ENCODE measurements around the gene EHBP1L1.

DNA sequence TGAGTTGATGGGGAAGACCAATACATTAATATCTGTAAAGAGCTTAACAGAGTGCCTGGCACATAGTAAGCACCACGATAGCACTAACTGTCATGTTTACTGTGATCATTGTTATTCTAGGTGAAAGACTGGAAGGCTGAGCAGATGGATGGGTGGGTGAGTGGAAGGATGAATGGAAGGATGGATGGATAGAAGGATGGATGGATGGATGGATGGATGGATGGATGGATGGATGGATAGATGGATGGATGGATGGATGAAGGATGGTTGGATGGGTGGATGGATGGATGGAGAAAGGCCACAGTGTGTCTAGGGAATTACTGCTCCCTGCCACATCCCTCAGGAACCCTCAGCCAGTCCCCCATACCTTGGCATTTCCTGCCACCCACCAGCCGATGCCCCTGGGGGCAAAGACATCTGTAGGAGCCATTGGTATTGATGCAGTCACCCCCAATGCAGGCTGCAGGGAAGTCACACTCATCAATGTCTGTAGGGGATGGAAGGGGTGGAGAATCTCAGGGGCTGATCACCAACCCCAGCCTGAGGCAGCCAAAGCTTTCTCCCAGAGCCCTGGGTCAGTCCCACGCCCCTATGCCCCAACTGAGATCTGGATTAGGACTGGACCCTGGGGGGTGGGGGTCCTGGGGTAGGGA, 33.0 kb upstream of the EHBP1L1 start:
- TF ChIP-seq, protein P1, sequence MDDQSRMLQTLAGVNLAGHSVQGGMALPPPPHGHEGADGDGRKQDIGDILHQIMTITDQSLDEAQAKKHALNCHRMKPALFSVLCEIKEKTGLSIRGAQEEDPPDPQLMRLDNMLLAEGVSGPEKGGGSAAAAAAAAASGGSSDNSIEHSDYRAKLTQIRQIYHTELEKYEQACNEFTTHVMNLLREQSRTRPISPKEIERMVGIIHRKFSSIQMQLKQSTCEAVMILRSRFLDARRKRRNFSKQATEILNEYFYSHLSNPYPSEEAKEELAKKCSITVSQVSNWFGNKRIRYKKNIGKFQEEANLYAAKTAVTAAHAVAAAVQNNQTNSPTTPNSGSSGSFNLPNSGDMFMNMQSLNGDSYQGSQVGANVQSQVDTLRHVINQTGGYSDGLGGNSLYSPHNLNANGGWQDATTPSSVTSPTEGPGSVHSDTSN (IDR thresholded peaks at IDR 0.05) = no peak
- TF ChIP-seq, protein P2, sequence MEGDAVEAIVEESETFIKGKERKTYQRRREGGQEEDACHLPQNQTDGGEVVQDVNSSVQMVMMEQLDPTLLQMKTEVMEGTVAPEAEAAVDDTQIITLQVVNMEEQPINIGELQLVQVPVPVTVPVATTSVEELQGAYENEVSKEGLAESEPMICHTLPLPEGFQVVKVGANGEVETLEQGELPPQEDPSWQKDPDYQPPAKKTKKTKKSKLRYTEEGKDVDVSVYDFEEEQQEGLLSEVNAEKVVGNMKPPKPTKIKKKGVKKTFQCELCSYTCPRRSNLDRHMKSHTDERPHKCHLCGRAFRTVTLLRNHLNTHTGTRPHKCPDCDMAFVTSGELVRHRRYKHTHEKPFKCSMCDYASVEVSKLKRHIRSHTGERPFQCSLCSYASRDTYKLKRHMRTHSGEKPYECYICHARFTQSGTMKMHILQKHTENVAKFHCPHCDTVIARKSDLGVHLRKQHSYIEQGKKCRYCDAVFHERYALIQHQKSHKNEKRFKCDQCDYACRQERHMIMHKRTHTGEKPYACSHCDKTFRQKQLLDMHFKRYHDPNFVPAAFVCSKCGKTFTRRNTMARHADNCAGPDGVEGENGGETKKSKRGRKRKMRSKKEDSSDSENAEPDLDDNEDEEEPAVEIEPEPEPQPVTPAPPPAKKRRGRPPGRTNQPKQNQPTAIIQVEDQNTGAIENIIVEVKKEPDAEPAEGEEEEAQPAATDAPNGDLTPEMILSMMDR (IDR thresholded peaks at IDR 0.05) = no peak
- TF ChIP-seq MYC (IDR thresholded peaks at IDR 0.05; ENCODE audit: borderline replicate concordance, low read length) (no peak), KDM5A (IDR thresholded peaks at IDR 0.05) (no peak), CEBPB (IDR thresholded peaks at IDR 0.05) (no peak), EP300 (IDR thresholded peaks at IDR 0.05) (no peak), POLR2A (IDR thresholded peaks at IDR 0.05; ENCODE audit: low read length) (no peak)
- TF ChIP-seq, protein P3, sequence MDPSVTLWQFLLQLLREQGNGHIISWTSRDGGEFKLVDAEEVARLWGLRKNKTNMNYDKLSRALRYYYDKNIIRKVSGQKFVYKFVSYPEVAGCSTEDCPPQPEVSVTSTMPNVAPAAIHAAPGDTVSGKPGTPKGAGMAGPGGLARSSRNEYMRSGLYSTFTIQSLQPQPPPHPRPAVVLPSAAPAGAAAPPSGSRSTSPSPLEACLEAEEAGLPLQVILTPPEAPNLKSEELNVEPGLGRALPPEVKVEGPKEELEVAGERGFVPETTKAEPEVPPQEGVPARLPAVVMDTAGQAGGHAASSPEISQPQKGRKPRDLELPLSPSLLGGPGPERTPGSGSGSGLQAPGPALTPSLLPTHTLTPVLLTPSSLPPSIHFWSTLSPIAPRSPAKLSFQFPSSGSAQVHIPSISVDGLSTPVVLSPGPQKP (IDR thresholded peaks at IDR 0.05; ENCODE audit: low read depth, low read length) = no peak
- TF ChIP-seq, protein P4, sequence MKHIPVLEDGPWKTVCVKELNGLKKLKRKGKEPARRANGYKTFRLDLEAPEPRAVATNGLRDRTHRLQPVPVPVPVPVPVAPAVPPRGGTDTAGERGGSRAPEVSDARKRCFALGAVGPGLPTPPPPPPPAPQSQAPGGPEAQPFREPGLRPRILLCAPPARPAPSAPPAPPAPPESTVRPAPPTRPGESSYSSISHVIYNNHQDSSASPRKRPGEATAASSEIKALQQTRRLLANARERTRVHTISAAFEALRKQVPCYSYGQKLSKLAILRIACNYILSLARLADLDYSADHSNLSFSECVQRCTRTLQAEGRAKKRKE (CRISPR knock-in tag; IDR thresholded peaks at IDR 0.05; ENCODE audit: low read depth) = no peak

Data from A549 (cell line).